GM21619 (cell line): Measurements from ENCODE around the gene MT3.
A peak's percentile ranks its signal among the peaks of the same experiment; 100 is the strongest.

ENCODE experiments used
- ATAC-seq: cut with Tn5 transposase; IDR thresholded peaks from one replicate; pipeline ENCODE4 v1.9.1; 2021; ENCODE audit not compliant: unreplicated experiment

The MT3 gene

DNA sequence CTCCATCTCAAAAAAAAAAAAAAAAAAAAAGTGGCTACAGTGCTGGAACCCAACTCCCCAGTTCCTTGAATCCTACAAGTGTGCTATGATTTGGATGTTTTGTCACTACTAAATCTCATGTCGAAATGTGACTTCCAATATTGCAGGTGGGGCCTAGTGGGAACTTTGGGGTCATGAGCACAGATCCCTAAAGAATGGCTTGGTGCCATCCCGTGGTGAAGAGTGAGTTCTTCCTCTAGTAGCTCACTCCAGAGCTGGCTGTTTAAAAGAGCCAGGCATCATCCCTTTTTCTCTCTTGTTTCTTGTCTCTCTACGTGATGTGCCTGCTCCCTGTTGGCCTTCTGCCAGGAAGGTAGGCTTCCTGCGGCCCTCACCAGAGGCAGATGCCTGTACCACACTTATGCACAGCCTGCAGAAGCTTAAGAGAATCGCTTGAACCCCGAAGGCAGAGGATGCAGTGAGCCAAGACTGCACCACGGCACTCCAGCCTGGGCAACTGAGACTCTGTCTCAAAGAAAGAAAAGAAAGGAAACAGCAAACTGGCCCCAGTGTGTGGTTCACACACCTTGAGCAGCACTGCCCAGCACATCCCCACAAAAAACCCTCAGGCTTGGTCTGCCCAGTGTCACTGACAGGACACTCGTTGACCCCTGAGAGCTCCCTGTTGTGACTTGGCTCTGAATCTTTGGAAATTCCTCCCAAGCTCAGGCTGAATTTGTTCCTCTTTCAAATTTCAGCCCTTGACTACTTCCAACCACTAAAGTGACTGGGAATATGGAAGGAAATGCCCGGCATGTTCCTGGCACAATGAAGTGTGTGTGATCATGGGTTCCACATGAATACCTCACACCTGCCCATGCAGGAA is 39.4 kb downstream of the MT3 start:
- no peak for ATAC-seq

DNA sequence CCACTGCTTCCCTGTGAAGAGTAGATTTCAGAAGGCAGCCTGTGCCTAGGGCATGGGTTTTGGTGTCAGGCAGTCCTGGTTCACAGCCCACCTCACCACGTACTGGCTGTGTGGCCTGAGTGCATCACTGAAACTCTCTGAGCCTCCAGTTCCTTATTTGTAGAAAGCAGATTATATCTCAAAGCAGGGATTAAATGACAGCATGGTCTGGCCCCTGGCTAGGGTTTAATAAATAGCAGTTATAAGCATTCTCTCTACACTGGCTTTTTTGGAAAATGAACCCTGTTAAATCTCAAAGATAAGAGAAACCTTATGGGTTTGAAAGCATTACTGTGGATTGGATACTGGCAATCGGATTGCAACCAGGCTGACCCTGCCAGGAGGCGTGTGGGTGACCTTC is 40.2 kb downstream of the MT3 start:
- no peak for ATAC-seq

DNA sequence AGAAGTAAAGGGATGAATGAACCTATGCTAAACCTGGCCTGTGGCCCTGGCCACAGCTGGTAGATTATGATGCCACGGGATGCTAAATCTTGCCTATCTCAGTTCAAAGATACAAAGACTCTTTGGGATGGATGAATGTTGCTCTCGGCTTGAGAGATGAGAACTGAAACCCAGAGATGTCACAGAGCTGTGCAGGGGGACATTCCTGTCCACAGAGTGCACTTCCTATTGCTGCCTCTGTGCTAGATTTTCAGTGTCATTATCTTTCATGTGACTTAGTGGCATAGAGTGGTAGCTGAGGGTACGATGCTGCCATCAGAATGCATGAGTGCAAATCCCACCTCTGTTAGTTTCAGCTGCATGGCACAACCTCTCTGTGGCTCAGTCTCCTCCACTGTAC is 40.8 kb downstream of the MT3 start:
- ATAC-seq, result peak; percentile 80

DNA sequence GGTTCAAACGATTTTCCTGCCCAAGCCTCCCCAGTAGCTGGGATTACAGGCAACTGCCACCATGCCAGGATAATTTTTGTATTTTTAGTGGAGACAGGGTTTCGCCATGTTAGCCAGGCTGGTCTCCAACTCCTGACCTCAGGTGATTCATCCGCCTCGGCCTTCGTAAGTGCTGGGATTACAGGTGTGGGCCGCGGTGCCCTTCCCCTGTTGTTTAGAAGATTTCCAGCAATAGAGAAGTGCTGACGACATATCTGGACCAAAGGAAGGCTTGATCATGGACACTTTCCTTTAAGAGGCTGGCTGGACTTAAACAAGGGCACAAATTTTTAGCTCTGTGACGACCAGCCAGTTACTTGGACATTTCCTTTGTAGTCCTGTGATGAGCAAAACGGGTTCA is 41.9 kb downstream of the MT3 start:
- no peak for ATAC-seq

DNA sequence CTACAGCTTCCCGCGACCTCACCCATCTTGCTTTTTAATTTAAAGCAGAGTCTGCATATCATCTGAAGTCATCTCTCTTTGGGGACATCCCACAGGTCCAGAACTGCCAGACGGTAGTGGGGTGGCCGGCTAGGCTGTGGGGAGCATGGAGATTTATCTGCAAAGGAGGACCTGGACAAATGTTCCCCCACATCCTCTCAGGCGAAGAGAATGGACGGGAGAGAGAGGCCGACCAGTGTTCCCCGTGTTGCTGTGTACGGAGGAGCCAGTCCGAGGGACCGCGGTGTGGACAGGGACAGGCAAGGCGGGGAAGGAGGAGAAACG is 42.5 kb downstream of the MT3 start:
- ATAC-seq, result no peak

DNA sequence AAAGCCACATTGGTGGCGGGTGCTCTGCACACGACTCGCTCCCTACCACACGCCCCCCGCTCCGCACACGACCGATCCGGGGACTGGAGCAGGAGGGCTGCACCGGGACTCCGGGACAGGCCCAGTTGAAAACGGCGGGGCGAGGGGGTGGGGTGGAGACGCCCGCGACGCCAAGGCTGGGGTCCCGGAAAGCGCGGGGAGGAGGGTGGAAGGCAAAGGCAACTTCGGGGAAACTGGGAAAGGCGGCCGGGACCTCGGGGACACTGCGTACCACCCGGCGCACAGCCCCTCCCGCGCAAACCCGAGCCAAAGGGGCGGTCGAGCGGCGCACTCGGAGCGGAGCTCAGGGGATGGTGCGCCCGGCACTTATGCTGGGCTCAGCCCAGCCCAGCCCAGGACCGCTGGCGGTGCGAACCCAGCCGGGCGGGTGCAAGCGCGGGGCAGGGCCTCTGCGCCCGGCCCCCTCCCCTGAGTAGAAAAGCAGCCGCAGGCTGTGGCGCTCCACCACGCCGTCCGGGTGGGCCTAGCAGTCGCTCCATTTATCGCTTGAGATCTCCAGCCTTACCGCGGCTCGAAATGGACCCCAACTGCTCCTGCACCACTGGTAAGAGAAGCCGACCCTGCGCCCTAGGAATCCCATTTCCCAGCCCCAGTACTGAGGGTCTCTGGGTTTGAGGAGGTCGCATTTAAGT is 43.0 kb downstream of the MT3 start, which contains the start of gene MT1M:
MT1M (plus strand) TSS at position 504 of the 692 bp plus-strand sequence; CDS start at position 577, 73 bp downstream.
- no peak for ATAC-seq

DNA sequence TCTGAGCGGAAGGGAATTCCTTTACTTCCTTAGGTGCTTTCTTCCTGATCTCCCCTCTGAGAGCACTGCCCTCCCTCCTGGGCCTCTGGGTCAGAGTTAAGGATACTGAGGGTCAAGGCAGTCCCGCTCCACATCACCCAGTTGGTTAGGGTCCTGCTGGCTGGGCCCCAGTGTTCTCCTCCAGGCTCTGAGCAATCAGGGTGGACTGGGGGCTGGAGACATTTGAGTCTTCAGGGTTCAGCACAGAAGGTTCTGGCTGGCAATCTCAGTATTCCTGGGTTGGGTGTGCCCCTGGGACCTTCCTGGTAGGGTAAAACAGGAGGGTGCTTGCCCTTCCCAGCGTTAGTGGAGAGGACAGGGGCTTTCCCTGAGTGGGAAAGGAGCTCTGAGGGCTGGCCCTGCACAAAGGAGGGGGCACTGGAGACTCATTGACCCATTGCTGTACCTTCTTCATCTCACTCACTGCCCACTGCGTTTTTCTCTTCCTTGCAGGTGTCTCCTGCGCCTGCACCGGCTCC is 43.6 kb downstream of the MT3 start:
- no peak for ATAC-seq

DNA sequence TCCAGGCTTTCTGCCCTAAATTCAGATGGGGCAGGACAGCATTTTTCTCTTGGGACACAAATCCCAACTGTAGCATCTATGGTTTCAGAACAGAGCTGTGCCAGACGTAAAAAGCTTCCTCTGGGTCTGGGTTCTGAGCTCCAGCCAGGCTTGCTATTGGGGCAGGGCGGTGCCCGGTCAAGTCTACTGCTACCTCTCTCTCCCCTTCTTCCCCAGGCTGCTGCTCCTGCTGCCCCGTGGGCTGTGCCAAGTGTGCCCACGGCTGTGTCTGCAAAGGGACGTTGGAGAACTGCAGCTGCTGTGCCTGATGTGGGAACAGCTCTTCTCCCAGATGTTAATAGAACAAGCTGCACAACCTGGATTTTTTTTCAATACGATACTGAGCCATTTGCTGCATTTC is 44.2 kb downstream of the MT3 start:
- no peak for ATAC-seq

DNA sequence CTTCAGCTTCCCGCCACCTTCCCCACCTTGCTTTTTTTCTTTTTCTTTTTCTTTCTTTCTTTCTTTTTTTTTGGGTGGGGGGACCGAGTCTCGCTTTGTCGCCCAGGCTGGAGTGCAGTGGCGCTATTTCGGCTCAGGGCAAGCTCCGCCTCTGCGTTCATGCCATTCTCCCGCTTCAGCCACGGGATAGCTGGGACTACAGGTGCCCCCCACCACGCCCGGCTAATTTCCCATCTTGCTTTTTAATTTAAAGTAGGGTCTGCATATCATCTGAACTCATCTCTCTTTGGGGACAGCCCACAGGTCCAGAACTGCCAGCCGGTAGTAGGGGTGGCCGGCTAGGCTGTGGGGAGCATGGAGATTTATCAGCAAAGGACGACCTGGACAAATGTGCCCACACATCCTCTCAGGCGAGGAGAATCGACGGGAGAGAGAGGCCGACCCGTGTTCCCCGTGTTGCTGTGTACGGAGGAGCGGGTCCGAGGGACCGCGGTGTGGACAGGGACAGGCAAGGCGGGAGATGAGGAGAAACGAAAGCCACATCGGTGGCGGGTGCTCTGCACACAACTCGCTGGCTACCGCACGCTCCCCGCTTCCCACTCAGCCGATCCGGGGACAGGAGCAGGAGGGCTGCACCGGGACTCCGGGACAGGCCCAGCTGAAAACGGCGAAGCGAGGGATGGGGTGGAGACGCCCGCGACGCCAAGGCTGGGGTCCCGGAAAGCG is 45.5 kb downstream of the MT3 start:
- ATAC-seq, result no peak

DNA sequence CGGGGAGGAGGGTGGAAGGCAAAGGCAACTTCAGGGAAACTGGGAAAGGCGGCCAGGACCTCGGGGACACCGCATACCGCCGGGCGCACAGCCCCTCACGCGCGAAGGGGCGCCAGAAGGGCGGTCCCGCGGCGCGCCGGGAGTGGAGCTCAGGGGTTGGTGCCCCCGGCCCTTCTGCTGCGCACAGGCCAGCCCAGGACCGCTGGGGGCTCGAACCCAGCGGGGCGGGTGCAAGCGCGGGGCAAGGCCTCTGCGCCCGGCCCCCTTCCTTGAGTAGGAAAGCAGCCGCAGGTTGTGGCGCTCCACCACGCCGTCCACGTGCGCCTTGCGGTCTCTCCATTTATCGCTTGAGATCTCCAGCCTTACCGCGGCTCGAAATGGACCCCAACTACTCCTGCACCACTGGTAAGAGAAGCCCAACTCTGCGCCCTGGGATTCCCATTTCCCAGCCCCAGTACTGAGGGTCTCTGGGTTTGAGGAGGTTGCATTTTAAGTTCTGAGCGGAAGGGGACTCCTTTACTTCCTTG is 46.2 kb downstream of the MT3 start:
- ATAC-seq, result no peak

DNA sequence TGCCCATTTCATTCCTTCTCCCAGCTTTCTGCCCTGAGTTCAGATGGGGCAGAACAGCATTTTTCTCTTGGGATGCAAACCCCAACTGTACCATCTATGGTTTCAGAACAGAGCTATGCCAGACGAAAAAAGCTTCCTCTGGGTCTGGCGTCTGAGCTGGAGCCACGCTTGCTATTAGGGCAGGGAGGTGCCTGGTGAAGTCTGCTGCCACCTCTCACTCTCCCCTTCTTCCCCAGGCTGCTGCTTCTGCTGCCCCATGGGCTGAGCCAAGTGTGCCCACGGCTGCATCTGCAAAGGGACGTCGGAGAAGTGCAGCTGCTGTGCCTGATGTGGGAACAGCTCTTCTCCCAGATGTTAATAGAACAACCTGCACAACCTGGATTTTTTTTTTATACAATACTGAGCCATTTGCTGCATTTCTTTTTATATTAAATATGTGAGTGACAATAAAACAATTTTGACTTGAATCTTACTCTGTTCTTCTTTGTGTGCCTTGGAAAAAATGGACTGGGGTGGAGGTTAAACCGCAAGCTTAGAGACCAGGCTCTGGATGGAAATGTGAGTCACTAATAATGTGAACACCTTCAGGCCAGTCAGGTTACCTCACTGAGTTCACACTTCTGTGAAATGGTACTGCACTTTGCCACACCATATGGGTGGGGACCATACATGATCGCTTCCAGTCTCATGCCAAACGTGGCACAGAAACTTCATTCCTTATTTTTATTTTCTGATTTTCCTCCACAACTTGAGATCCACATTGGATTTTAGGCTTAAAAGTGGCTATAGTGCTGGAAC is 47.5 kb downstream of the MT3 start:
- ATAC-seq, result no peak

DNA sequence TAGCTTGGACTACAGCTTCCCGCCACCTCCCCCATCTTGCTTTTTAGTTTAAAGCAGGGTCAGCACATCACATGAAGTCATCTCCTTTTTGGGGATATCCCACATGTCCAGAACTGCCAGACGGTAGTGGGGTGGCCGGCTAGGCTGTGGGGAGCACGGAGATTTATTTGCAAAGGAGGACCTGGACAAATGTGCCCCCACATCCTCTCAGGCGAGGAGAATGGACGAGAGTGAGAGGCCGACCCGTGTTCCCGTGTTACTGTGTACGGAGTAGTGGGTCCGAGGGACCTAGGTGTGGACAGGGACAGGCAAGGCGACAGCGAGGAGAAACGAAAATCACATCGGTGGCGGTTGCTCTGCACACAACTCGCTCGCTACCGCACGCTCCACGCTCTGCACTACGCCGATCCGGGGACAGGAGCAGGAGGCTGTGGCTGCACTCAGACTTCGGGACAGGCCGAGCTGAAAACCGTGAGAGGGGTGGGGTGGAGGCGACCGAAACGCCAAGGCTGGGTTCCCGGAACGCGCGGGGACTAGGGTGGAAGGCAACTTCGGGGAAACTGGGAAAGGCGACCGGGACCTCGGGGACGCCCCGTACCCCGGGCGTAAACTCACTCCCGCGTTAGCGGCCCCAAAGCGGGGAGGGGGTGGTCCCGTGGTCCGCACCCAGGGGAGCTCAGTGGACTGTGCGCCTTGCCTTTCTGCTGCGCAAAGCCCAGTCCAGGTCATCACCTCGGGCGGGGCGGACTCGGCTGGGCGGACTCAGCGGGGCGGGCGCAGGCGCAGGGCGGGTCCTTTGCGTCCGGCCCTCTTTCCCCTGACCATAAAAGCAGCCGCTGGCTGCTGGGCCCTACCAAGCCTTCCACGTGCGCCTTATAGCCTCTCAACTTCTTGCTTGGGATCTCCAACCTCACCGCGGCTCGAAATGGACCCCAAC is 48.8 kb downstream of the MT3 start, which contains the start of gene MT1A:
MT1A (plus strand) TSS at position 853 of the 937 bp plus-strand sequence; CDS start at position 926, 73 bp downstream.
- ATAC-seq, result no peak

DNA sequence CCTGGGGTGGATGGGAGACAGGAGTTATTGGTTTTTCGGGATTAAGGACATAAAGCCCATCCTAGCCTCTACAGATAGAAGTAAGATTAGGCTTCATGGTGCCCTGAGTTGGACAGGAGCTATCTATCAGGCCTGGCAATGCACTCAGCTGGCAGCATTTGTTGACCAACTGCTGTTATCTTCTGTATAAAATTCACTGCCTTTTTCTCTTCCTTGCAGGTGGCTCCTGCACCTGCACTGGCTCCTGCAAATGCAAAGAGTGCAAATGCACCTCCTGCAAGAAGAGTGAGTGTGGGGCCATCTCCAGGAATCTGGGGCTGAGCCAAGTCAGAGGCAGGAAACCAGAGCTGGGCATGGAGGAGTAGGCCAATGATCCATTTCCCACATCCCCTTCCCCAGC is 49.7 kb downstream of the MT3 start:
- ATAC-seq, result no peak

DNA sequence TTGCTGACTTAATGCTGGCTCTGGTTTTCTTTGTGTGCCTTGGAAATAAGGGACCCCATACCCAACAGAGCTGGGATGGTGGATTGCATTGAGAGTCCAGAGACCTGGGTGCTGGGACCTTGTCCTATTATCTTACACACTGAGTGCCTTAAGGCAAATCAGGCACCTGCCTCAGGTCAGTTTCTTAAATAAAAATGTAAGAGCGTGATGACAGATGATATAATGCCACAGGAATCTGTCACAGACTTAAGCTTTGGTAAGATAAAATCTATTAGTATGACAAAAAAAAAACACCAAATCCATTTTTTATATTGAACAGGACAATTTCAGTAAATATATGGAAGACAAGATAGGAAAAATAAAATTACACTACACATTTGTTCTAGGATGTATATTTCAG is 50.7 kb downstream of the MT3 start:
- ATAC-seq, result no peak
